ENCODE data around the gene ICAM3.

DNA sequence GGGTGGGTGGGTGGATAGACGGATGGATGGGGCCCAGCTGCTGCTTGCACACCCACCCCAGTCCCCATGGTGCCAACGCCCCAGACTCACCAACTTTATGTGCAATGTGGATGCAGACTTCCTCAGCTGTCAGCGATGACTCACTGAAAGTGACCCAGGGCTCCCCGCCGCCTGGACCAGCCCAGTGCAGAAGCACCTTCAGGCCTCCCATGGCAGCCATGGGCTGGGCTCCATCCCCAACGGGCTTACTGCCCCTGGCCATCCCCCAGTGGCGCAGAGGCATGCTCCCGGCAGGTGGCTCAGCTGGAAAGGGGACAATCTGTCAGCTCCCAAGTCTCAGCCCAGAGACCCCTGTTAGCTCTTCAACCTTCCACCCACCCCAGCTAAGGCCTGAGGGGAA is 38.7 kb upstream of the ICAM3 start:
- TF ChIP-seq, protein P1, sequence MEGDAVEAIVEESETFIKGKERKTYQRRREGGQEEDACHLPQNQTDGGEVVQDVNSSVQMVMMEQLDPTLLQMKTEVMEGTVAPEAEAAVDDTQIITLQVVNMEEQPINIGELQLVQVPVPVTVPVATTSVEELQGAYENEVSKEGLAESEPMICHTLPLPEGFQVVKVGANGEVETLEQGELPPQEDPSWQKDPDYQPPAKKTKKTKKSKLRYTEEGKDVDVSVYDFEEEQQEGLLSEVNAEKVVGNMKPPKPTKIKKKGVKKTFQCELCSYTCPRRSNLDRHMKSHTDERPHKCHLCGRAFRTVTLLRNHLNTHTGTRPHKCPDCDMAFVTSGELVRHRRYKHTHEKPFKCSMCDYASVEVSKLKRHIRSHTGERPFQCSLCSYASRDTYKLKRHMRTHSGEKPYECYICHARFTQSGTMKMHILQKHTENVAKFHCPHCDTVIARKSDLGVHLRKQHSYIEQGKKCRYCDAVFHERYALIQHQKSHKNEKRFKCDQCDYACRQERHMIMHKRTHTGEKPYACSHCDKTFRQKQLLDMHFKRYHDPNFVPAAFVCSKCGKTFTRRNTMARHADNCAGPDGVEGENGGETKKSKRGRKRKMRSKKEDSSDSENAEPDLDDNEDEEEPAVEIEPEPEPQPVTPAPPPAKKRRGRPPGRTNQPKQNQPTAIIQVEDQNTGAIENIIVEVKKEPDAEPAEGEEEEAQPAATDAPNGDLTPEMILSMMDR (conservative IDR thresholded peaks at IDR 0.05): no peak
- TF ChIP-seq ZFX (IDR thresholded peaks at IDR 0.05): no peak
